ENCODE data around the gene CLTCL1. TPM values are rescaled to one million over a fixed set of nuclear protein-coding genes. Genes with fewer than 3 reads are reported as not detected.
"Not testable (repeated sequence)": the region's sequence is repeated elsewhere in the genome, so short reads cannot be mapped to it uniquely, and the experiment has no call there.

CLTCL1 gene
- total and polyA plus RNA-seq, 11 donors = 4.6 to 20.9 (median 10.2) TPM

- intact Hi-C loops (cut with DNase I) = no loop called here
- no peaks in the 10 kb centered on the region for H3K4me1 ChIP-seq
- TF ChIP-seq POLR2A (IDR thresholded peaks at IDR 0.05) (no peak), CTCF (IDR thresholded peaks at IDR 0.05) (no peak)
- peaks cover 0 to 54% (median 27%) of the 10 kb centered on the region in 12 donors for H3K9me3 ChIP-seq
- DNase-seq (no peak), ATAC-seq (no peak)
- 91 to 95% (median 93%) methylated on average over 6 to 7 of the region's 7 CpGs for WGBS, 4 donors
- peaks cover 12 to 76% (median 55%) of the 10 kb centered on the region in 9 donors for H3K36me3 ChIP-seq
- no peak overlapping the region for H3K27ac ChIP-seq
- no peaks in the 10 kb centered on the region for H3K27me3 ChIP-seq
- H3K4me3 ChIP-seq = no peak overlapping the region
These were observed 40.0 kb upstream of the CLTCL1 start for GRCh38 chr22:19331474-19331873.

- Histone ChIP-seq H3K4me3 (no peak overlapping the region), H3K27me3 (no peaks in the 10 kb centered on the region), H3K4me1 (no peaks in the 10 kb centered on the region), H3K36me3 (peaks cover 12 to 70% (median 50%) of the 10 kb centered on the region in 9 donors), H3K9me3 (peaks cover 0 to 49% (median 27%) of the 10 kb centered on the region in 12 donors), H3K27ac (no peak overlapping the region)
- intact Hi-C loops (cut with DNase I) = no loop called here
- WGBS, 4 donors = 94 to 98% (median 97%) methylated on average over 13 of the region's 13 CpGs
- ATAC-seq = peak in 1 of 4 donors; percentile 29
- TF ChIP-seq POLR2A (IDR thresholded peaks at IDR 0.05) (no peak), CTCF (IDR thresholded peaks at IDR 0.05) (no peak)
- DNase-seq = no peak
These were observed 39.4 kb upstream of the CLTCL1 start for GRCh38 chr22:19330865-19331418.

- intact Hi-C loops (cut with DNase I); H3K4me1 ChIP-seq; H3K27ac ChIP-seq; DNase-seq; H3K4me3 ChIP-seq; H3K27me3 ChIP-seq; ATAC-seq: not testable (repeated sequence)
- Histone ChIP-seq H3K36me3 (peaks cover 12 to 63% (median 43%) of the 10 kb centered on the region in 9 donors), H3K9me3 (peaks cover 0 to 41% (median 26%) of the 10 kb centered on the region in 12 donors)
- WGBS, 4 donors = 86 to 99% (median 96%) methylated on average over 5 of the region's 5 CpGs
These were observed 38.7 kb upstream of the CLTCL1 start for GRCh38 chr22:19330205-19330604.

GRCh38 chr22:19329454-19329853 lies 37.9 kb upstream of the CLTCL1 start:
- peak in 1 of 4 donors; percentile 16 for ATAC-seq
- Histone ChIP-seq H3K36me3 (peaks cover 9 to 56% (median 38%) of the 10 kb centered on the region in 9 donors), H3K4me3 (no peak overlapping the region), H3K27ac (no peak overlapping the region), H3K27me3 (no peaks in the 10 kb centered on the region), H3K9me3 (peaks cover 0 to 35% (median 22%) of the 10 kb centered on the region in 12 donors), H3K4me1 (no peaks in the 10 kb centered on the region)
- TF ChIP-seq CTCF (IDR thresholded peaks at IDR 0.05) (no peak), POLR2A (IDR thresholded peaks at IDR 0.05) (no peak)
- no peak for DNase-seq
- intact Hi-C loops (cut with DNase I) = no loop called here
- 68 to 82% (median 72%) methylated on average over 3 of the region's 3 CpGs for WGBS, 4 donors

All from heart left ventricle (tissue), 16 donors.